ENCODE data around the gene LOXL4.

The LOXL4 gene

GRCh38 chr10:98302741-98303365 lies 34.9 kb upstream of the LOXL4 start:
- DNase-seq (ENCODE audit: low read depth in 1 of 2, low spot score in 1 of 2): no peak
- Histone ChIP-seq H3K27ac (replicated peaks) (no peak overlapping the region), H3K27me3 (ENCODE audit: insufficient read depth, poor library complexity, severe bottlenecking) (peaks cover under 1% of the 10 kb centered on the region), H3K4me3 (replicated peaks; ENCODE audit: insufficient read depth, low read length) (no peak overlapping the region)
- TF ChIP-seq REST (IDR thresholded peaks at IDR 0.05; ENCODE audit: insufficient replicate concordance, low read depth) (no peak), GABPA (IDR thresholded peaks at IDR 0.05; ENCODE audit: low read depth) (no peak), POLR2AphosphoS5 (IDR thresholded peaks at IDR 0.05; ENCODE audit: low read depth) (no peak), CTCF (IDR thresholded peaks at IDR 0.05; ENCODE audit: insufficient read depth, low read length) (no peak), SPI1 (IDR thresholded peaks at IDR 0.05; ENCODE audit: borderline replicate concordance, low read depth) (no peak)

- no peak overlapping the region for H3K4me3 ChIP-seq (replicated peaks; ENCODE audit: insufficient read depth, low read length)
- no peak for DNase-seq (ENCODE audit: low read depth in 1 of 2, low spot score in 1 of 2)
- TF ChIP-seq GABPA (IDR thresholded peaks at IDR 0.05; ENCODE audit: low read depth): no peak
- H3K27me3 ChIP-seq (ENCODE audit: insufficient read depth, poor library complexity, severe bottlenecking): no peaks in the 10 kb centered on the region
- no peak overlapping the region for H3K27ac ChIP-seq (replicated peaks)
Observed at GRCh38 chr10:98301664-98302319, 33.8 kb upstream of the LOXL4 start.

- no peak for DNase-seq (ENCODE audit: low read depth in 1 of 2, low spot score in 1 of 2)
- H3K27me3 ChIP-seq (ENCODE audit: insufficient read depth, poor library complexity, severe bottlenecking): no peaks in the 10 kb centered on the region
- H3K4me3 ChIP-seq (replicated peaks; ENCODE audit: insufficient read depth, low read length): no peak overlapping the region
- no peak for TF ChIP-seq CTCF (IDR thresholded peaks at IDR 0.05; ENCODE audit: insufficient read depth, low read length)
- no peak for TF ChIP-seq SPI1 (IDR thresholded peaks at IDR 0.05; ENCODE audit: borderline replicate concordance, low read depth)
- no peak for TF ChIP-seq POLR2AphosphoS5 (IDR thresholded peaks at IDR 0.05; ENCODE audit: low read depth)
- no peak for TF ChIP-seq GABPA (IDR thresholded peaks at IDR 0.05; ENCODE audit: low read depth)
- no peak overlapping the region for H3K27ac ChIP-seq (replicated peaks)
Observed at GRCh38 chr10:98300526-98301229, 32.7 kb upstream of the LOXL4 start.

- Histone ChIP-seq H3K4me3 (replicated peaks; ENCODE audit: insufficient read depth, low read length) (no peak overlapping the region), H3K27me3 (ENCODE audit: insufficient read depth, poor library complexity, severe bottlenecking) (no peaks in the 10 kb centered on the region), H3K27ac (replicated peaks) (no peak overlapping the region)
- DNase-seq (ENCODE audit: low read depth in 1 of 2, low spot score in 1 of 2): no peak
- TF ChIP-seq REST (IDR thresholded peaks at IDR 0.05; ENCODE audit: insufficient replicate concordance, low read depth): peak; percentile 90
- TF ChIP-seq CTCF (IDR thresholded peaks at IDR 0.05; ENCODE audit: insufficient read depth, low read length): no peak
Observed at GRCh38 chr10:98299341-98299740, 31.3 kb upstream of the LOXL4 start.
